GM18909 (cell line): Measurements from ENCODE around the gene OTUB2.
"Not testable (repeated sequence)": the region's sequence is repeated elsewhere in the genome, so short reads cannot be mapped to it uniquely, and the experiment has no call there.

Experiments
- ATAC-seq: cut with Tn5 transposase; IDR thresholded peaks from one replicate; pipeline ENCODE4 v1.9.1; 2021; ENCODE audit warnings: mild to moderate bottlenecking; ENCODE audit not compliant: unreplicated experiment, poor library complexity

The OTUB2 gene

GRCh38 chr14:94052199-94052598 is 26.1 kb downstream of the OTUB2 start:
- no peak for ATAC-seq

GRCh38 chr14:94052662-94053061 is 26.5 kb downstream of the OTUB2 start:
- no peak for ATAC-seq

DNA sequence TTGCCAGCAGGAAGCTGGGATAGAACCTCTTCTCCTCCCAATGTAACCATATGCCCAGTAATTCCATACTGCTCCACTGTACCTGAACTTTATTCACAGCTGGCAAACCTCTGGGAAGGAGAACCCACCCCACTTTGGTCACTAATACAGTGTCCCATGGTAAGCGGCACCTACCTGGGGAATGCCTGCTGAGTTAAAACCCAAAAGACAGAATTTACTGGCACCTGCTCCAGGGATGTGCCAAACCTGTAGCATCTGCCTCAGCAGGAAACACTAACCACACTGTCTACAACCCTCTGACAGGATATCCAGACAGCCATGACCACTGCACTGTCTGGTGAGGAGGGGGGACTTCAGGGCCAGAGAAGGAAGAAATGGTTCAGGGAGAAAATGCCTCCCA is 28.3 kb downstream of the OTUB2 start:
- ATAC-seq = no peak

DNA sequence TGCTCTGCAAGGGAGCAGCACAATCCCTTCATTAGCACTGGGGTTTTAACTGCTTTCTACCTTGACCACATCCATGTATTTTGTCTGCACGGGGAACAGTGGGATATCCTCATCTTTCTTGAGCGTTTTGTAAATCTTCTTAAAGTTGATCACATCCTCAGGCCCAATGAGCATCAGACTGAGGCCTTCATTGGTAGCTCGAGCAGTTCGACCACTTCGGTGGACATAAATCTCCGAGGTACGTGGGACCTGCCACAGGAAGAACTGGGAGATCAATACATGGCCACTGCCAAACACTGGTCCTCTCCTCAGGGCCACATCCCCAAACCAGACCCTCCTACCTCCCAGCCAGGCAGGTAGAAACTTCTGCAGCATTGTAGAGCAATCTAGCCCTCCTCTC is 28.8 kb downstream of the OTUB2 start:
- no peak for ATAC-seq

- peak; percentile 90 for ATAC-seq
These were observed 30.6 kb downstream of the OTUB2 start for GRCh38 chr14:94056579-94057308.

DNA sequence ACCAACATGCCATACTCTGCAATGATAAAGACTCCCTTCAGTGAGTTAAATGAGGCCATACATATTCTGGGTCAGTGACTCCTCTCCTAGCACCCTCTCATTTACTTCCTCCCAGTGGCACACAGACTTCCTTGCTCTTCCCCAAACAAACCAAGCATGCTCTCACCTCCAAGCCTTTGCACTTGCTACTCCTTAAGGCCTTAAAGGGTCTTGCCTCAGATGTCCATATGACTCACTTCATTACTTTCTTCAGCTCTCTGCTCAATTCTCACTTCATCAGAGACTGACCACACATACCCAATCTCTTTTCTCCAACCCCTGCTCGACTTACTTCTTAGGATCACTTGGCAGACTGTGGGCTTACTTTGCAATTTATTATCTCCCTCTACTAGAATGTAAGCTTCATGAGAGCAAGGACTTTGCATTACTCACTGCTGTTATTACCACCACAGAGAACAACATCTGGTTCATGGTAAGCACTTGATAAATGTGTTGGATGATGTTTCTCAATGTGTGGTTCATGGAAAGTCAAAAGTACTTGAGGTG is 32.1 kb downstream of the OTUB2 start:
- no peak for ATAC-seq

DNA sequence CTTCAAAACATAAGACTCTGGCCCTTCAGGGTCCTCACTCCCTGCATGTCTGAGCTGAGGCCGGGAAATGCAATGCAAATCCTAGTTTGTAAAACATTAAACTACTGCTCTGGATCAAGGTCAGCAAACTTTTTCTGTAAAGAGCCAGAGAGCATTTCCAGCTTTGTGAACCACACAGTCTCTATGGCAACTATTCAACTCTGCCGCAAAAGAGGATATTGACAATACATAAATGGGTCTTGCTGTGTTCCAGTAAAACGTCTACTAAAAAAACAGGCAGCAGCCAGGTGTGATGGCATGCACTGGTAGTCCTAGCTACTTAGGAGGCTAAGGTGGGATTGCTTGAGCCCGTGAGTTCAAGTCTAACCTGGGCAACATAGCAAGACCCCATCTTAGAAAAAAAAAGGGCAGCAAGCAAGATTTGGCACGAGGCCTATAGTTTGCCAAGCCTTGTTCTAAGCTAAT is 32.6 kb downstream of the OTUB2 start:
- ATAC-seq = no peak

DNA sequence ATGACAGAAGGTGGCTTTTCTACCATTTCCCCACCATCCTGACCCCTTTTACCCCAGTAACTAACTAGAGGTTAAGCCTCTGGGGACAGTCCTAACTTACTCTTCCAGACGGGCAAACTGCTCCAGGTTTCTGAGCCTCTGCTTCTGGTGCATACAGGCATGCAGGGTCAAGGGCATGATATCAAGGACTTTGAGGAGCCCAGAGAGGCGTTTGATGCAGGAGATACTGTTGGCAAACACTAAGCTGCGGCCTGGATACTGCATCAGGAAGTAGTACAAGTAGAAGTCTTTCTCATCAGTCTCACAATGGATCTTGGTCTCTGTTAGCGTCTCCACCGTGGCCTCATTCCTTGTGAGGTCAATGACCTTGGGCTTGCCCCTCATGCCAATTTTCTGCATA is 33.9 kb downstream of the OTUB2 start:
- ATAC-seq = no peak

GRCh38 chr14:94062344-94062940 is 36.3 kb downstream of the OTUB2 start:
- ATAC-seq = no peak

GRCh38 chr14:94066089-94066676 is 40.0 kb downstream of the OTUB2 start:
- no peak for ATAC-seq

- not testable (repeated sequence) for ATAC-seq
These were observed 45.9 kb downstream of the OTUB2 start for GRCh38 chr14:94072076-94072475.

DNA sequence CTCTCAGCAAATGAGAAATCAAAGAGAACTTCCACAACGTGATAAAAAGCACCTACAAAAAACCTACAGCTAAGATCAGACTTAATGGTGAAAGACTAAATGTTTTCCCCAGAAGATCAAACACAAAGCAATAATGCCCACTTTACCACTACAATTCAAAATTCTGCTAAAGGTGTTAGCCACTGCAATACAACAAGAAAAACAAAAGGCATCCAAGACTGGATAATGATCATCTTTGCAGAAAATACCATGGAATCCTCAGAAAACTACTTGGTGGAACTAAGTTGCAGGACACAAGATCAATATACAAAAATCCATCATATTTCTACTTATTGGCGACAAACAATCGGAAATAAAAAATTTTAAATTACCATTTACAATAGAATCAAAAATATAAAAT is 48.4 kb downstream of the OTUB2 start:
- ATAC-seq = no peak

GRCh38 chr14:94075008-94075407 is 48.9 kb downstream of the OTUB2 start:
- no peak for ATAC-seq

- no peak for ATAC-seq
These were observed 51.1 kb downstream of the OTUB2 start for GRCh38 chr14:94077111-94077821.

DNA sequence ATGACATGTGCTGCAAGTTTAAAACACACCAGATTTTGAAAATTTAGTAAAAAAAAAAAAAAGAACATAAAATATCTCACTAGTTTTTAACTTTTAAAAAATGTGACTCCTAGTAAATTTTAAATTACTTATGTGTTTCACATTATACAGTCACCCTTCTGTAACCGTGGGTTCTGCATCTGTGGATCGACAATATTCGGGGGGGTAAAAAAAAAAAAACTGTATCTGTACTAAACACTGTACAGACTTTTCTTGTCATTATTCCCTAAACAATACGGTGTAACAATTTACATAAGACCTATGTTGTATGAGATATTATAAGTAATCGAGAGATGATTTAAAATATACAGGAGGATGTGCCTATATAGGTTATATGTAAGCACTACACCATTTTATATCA is 51.7 kb downstream of the OTUB2 start:
- ATAC-seq = no peak

DNA sequence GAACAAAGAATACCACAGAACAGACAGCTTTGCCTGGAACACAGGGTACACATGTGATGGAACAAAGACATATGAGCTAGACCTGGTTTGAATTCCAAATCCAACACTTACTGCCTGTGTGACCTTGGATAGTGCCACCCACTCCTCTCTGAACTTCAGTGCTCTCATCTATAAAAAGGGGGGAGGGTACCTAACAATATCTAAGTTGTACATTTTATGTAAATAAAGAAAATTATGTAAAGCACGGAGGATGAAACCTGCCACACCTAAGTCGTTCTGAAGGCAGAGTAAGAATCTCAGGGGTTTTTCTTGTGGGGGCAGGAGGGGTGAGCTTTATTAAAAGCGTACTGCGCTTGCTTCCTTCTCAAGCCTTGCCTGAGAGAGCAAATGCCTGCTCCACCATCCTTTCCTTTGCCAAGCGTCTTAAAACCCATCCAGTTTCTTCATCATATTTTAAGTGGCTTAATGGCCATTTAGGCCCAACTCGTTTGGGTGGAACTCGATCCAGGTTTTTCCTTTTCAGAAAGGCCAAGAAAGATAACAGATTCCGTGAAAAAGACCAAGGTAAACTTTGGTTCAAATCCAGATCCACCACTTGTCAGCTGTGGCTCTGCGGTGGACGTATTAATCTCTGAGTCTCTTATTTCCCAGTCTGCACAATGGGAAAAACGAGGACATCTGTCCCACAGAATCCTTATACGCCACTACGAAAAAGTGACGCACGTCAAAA is 53.9 kb downstream of the OTUB2 start:
- ATAC-seq = no peak

- ATAC-seq = peak; percentile 98
These were observed 54.7 kb downstream of the OTUB2 start, which contains the start of the genes DDX24 and IFI27L1 for GRCh38 chr14:94080621-94081385. Gene DDX24 (minus strand): TSS chr14:94081202. CDS start chr14:94079742, 1,460 bp downstream. Gene IFI27L1 (plus strand): TSS chr14:94081310. CDS start chr14:94096938, 15,628 bp downstream.

GRCh38 chr14:94081386-94081820 is 55.3 kb downstream of the OTUB2 start:
- ATAC-seq = peak; percentile 23

DNA sequence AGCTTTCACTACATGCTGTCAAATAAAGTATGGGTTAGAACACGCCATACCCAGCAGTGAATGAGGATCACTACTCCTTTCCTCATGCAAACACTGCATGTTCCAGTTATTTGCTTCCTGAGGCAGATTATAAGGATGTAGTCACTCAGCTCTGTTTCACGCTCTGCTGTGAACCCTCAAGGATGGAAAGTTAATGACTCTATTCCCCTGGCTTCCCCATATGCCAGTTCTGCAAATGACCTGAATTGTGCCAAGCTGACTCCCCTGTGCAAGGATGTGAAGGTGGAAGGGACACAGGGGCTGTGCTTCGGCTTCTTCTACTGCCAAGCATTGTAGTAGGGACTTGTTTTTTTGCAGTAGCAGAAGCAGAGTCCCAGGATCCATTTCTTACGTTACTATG is 61.8 kb downstream of the OTUB2 start:
- ATAC-seq = no peak
